Raji (cell line): ENCODE measurements around the gene PRRC2B.

Experiments
- POLR2A ChIP-seq: IDR thresholded peaks from 2 replicates; pipeline ENCODE4 v1.6.1; 2011; ENCODE audit warnings: low read depth, low read length, control low read depth; ENCODE audit not compliant: insufficient read depth

The PRRC2B gene

GRCh38 chr9:131469356-131469755 lies 75.5 kb downstream of the PRRC2B start:
- no peak for TF ChIP-seq POLR2A

- TF ChIP-seq POLR2A, result no peak
Measured at GRCh38 chr9:131469951-131470350, 76.1 kb downstream of the PRRC2B start.

- no peak for TF ChIP-seq POLR2A
Measured at GRCh38 chr9:131470581-131470991, 76.7 kb downstream of the PRRC2B start.

GRCh38 chr9:131473198-131473885 lies 79.5 kb downstream of the PRRC2B start:
- TF ChIP-seq POLR2A, result no peak

GRCh38 chr9:131473891-131474290 lies 80.0 kb downstream of the PRRC2B start:
- no peak for TF ChIP-seq POLR2A

GRCh38 chr9:131474711-131475110 lies 80.8 kb downstream of the PRRC2B start:
- TF ChIP-seq POLR2A, result no peak

GRCh38 chr9:131475111-131475955 lies 81.4 kb downstream of the PRRC2B start:
- no peak for TF ChIP-seq POLR2A

GRCh38 chr9:131475956-131476776 lies 82.3 kb downstream of the PRRC2B start:
- TF ChIP-seq POLR2A, result no peak

GRCh38 chr9:131476777-131477345 lies 83.0 kb downstream of the PRRC2B start:
- TF ChIP-seq POLR2A, result no peak

- TF ChIP-seq POLR2A, result no peak
Measured at GRCh38 chr9:131477367-131477766, 83.5 kb downstream of the PRRC2B start.

- no peak for TF ChIP-seq POLR2A
Measured at GRCh38 chr9:131477816-131478419, 84.0 kb downstream of the PRRC2B start.

- TF ChIP-seq POLR2A, result no peak
Measured at GRCh38 chr9:131478421-131478868, 84.6 kb downstream of the PRRC2B start.

GRCh38 chr9:131478911-131479310 lies 85.0 kb downstream of the PRRC2B start:
- no peak for TF ChIP-seq POLR2A

- TF ChIP-seq POLR2A, result no peak
Measured at GRCh38 chr9:131480258-131480657, 86.4 kb downstream of the PRRC2B start.
